Colonic mucosa (tissue), 4 donors: Measurements from ENCODE around the gene LINGO1. TPM values are rescaled to one million over a fixed set of nuclear protein-coding genes. Genes with fewer than 3 reads are reported as not detected.

Source experiments
- DNase-seq: peaks from one replicate; pipeline ENCODE4 v3.0.0-alpha.2; 2020
- H3K27ac ChIP-seq: fragments of 200-600 bp; one replicate; pipeline ENCODE4 v1.8.0; 2021
- H3K27me3 ChIP-seq: fragments of 200-600 bp; one replicate; pipeline ENCODE4 v1.8.0; 2021
- H3K36me3 ChIP-seq: fragments of 200-600 bp; one replicate; pipeline ENCODE4 v1.8.0; 2021
- H3K4me1 ChIP-seq: fragments of 200-600 bp; one replicate; pipeline ENCODE4 v1.8.0; 2021; ENCODE audit warnings: mild to moderate bottlenecking
- H3K4me3 ChIP-seq: fragments of 200-600 bp; one replicate; pipeline ENCODE4 v1.8.0; 2021
- H3K9ac ChIP-seq, 2 donors: one replicate each; pipeline ENCODE4 v1.7.0; 2013; ENCODE audit warnings: control low read depth in 2 of 2, low read depth in 2 of 2, low read length in 2 of 2
- H3K9me3 ChIP-seq: fragments of 200-600 bp; one replicate; pipeline ENCODE4 v1.8.0; 2021
- CTCF ChIP-seq: fragments of 200-600 bp; IDR thresholded peaks from one replicate; pipeline ENCODE4 v1.8.0; 2022; ENCODE audit warnings: antibody characterized with exemption, mild to moderate bottlenecking
- intact Hi-C: fragments of 100-400 bp; cut with DNase I; formaldehyde crosslinking; loops from one replicate; pipeline ENCODE4 v1.14.1; 2022
- total RNA-seq, 2 donors: library from RNA; stranded (reverse); fragmentation: NEBNext Ultra II Directional in 1 of 2; extraction: Animal tissue kit (Norgen Biotek cat#: 25700) in 1 of 2; gene quantifications; one replicate each; pipeline ENCODE4 v1.2.1, GENCODE V29; 2021
- donor health status: healthy.
- donor health status: DM: no; HTN: no; CAD: no.
- donor health status: DM: no; HTN: no; CAD: no.

The LINGO1 gene
- total RNA-seq, 2 donors from 2014 or later, result 0.79 to 1.1 TPM

- no peak for DNase-seq
- TF ChIP-seq CTCF, result no peak
Measured at GRCh38 chr15:77577366-77577950, 55.3 kb downstream of the LINGO1 start.

GRCh38 chr15:77576538-77576937 lies 56.2 kb downstream of the LINGO1 start:
- no peak overlapping the region for H3K27ac ChIP-seq

More at GRCh38 chr15:77577366-77577950, 55.3 kb downstream of the LINGO1 start:
- intact Hi-C loops, result no loop called here
- H3K4me1 ChIP-seq, result no peaks in the 10 kb centered on the region
- H3K27me3 ChIP-seq, result no peaks in the 10 kb centered on the region
- no peaks in the 10 kb centered on the region for H3K9me3 ChIP-seq
- H3K27ac ChIP-seq, result no peak overlapping the region
- no peaks in the 10 kb centered on the region for H3K36me3 ChIP-seq
- no peak overlapping the region for H3K4me3 ChIP-seq
- no peak overlapping the region for H3K9ac ChIP-seq

GRCh38 chr15:77575203-77575934 lies 57.3 kb downstream of the LINGO1 start:
- Histone ChIP-seq H3K27me3 (no peaks in the 10 kb centered on the region), H3K27ac (no peak overlapping the region), H3K9me3 (no peaks in the 10 kb centered on the region), H3K9ac (no peak overlapping the region), H3K36me3 (no peaks in the 10 kb centered on the region), H3K4me1 (no peaks in the 10 kb centered on the region), H3K4me3 (no peak overlapping the region)
- no peak for DNase-seq
- intact Hi-C loops, result no loop called here
- no peak for TF ChIP-seq CTCF

More at GRCh38 chr15:77576538-77576937, 56.2 kb downstream of the LINGO1 start:
- H3K4me1 ChIP-seq, result no peaks in the 10 kb centered on the region
- H3K9me3 ChIP-seq, result no peaks in the 10 kb centered on the region
- no peak overlapping the region for H3K4me3 ChIP-seq
- H3K9ac ChIP-seq, result no peak overlapping the region
- H3K27me3 ChIP-seq, result no peaks in the 10 kb centered on the region
- TF ChIP-seq CTCF, result no peak
- DNase-seq, result no peak
- no peaks in the 10 kb centered on the region for H3K36me3 ChIP-seq
- intact Hi-C loops, result no loop called here

- TF ChIP-seq CTCF, result no peak
- H3K4me1 ChIP-seq, result no peaks in the 10 kb centered on the region
- DNase-seq, result no peak
- intact Hi-C loops, result no loop called here
- H3K27ac ChIP-seq, result no peak overlapping the region
- no peaks in the 10 kb centered on the region for H3K36me3 ChIP-seq
- no peak overlapping the region for H3K9ac ChIP-seq
- no peaks in the 10 kb centered on the region for H3K27me3 ChIP-seq
- no peaks in the 10 kb centered on the region for H3K9me3 ChIP-seq
- H3K4me3 ChIP-seq, result no peak overlapping the region
Measured at GRCh38 chr15:77574521-77575202, 58.0 kb downstream of the LINGO1 start.

GRCh38 chr15:77573802-77574201 lies 58.9 kb downstream of the LINGO1 start:
- no peak for TF ChIP-seq CTCF
- Histone ChIP-seq H3K27me3 (no peaks in the 10 kb centered on the region), H3K36me3 (no peaks in the 10 kb centered on the region), H3K4me3 (no peak overlapping the region), H3K9ac (no peak overlapping the region), H3K27ac (no peak overlapping the region), H3K9me3 (no peaks in the 10 kb centered on the region), H3K4me1 (no peaks in the 10 kb centered on the region)
- intact Hi-C loops, result no loop called here
- no peak for DNase-seq
